Activated T-cell treated with anti-CD3 and anti-CD28 coated beads for 24 hours (primary cell): ENCODE measurements around the gene DIAPH3.

Experiments used
- DNase-seq: peaks from one replicate; pipeline ENCODE4 v3.0.0-alpha.2; 2020; ENCODE audit warnings: low read depth

Gene DIAPH3

DNA sequence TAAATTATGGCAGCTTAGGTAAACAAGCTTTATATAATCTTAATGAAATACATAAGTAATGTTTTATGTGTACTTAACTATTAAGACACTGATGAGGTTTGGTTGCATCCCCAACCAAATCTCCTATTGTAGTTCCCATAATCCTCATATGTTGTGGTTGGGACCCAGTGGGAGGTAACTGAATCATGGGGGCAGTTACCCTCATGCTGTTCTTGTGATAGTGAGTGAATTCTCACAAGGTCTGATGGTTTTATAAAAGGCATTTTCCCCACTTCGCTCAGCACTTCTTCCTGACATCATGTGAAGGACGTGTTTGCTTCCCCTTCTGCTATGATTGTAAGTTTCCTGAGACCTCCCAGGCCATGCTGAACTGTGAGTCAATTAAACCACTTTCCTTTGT is 212.7 kb downstream of the DIAPH3 start:
- no peak for DNase-seq

DNA sequence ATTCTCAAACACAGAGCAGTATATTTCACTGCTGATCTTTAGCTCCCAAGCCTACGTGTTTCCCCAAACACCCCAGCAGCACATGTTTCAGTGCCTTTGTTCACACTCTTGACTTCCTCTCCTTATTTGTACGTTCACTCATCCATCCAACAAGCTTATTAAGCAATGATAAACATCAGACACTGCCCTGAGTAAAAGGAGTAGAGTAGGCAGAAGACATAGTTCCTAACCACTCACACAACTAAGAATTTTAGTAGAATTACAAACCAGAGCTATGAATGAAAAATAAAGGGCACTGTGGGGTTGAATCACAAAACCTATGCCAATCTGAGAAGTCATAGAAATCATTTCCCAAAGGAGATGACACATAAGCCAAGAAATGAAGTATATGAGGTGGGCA is 213.5 kb downstream of the DIAPH3 start:
- DNase-seq = no peak

GRCh38 chr13:59948686-59949085 is 215.0 kb downstream of the DIAPH3 start:
- DNase-seq = no peak

GRCh38 chr13:59946944-59947343 is 216.8 kb downstream of the DIAPH3 start:
- DNase-seq = no peak

- DNase-seq = no peak
Observed at GRCh38 chr13:59931621-59932020, 232.1 kb downstream of the DIAPH3 start.

DNA sequence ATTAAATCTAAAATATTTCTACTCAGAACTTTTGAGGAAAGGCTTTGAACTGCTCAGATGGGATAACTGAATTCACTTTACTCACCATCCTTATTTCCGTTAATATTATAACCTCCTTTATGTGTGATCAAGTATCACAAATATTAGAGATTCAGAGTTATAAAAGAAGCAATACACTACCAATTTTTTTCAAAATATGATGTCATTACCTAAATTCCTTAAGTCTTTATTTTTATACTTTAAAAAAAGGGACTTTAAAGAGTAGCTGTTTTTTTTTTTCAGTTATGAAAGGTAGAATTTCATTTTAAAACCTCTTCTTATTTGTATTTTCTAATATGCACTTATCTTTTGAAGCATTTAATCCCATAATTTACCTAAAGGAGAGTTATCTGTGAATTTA is 239.5 kb downstream of the DIAPH3 start:
- no peak for DNase-seq

DNA sequence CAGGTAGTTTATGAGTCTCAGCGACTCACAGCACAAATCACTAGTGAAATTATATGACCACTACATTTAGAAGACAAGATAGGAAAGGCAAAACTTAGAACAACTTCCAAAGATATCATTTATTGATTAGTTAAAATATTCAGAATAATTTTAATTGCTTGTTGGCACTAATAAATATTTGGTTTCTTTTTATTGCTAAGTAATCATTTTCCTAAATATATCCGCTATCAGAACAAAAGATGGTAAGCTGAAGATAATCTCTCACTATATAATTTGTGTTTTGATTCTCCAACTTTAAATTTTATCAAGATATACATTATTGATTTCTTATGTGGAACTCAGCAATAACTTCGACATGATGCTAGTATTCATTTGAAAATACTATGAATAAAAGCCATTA is 248.5 kb downstream of the DIAPH3 start:
- DNase-seq = no peak

DNA sequence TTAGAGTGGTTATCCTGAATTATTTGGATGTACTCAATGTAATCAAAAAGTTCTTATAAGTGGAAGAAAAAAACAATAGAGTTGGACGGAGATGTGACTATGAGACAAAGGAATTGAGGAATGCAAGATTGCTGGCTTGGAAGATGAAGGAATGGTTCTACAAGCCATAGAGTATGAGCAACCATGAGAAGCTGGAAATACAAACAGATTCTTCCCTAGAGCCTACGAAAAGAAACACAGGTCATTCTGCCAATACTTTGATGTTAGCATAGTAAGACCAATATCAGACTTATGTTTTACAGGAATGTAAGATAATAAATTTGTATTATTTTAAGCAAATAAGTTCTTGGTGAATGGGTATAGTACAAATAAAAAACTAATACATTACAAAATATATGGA is 249.2 kb downstream of the DIAPH3 start:
- no peak for DNase-seq

DNA sequence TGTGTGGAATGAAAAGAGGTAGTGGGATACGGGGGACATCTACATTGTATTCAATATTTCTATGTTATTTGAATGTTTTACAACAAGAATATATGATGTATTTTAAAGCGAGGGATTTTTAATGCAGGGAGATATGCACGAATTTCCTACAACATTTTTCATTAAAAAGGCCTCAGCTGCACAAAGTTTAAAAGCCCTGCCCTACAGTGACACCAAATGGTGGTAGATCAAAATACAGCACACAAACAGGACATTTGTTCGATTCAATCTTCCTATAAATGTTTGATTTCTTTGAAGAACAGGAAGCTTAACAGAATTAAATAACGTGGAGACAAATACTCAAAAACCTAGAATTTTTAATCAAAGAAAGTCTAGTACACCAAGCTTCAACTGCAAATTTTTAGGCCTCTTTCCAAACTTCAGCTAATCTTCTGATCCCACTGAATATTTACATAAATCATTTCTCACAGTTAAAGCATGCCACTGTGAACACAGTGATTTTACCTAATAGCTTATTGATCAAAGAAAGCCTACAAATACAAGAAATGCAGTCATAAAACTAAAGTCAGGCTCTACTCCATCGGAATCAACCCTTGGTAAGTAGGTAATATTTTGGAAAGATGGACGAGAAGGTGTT is 257.2 kb downstream of the DIAPH3 start:
- no peak for DNase-seq

DNA sequence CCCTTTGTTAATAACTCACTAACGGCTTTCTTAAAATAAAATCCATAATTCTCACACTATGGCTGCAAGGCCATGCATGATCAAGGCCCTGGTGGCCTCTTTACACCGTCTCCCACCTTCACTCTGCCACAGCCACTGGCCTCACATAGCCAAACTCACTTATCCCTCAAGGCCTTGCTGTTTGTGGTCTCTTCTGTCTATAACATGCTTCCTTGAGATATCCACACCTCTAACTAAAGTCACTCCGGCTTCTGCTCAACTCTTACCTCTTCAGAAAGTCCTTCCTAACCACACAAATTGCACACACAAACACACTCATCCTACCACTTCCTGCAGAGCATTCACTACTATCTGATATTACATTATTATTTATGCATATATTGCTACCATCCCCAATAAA is 262.5 kb downstream of the DIAPH3 start:
- DNase-seq = no peak

DNA sequence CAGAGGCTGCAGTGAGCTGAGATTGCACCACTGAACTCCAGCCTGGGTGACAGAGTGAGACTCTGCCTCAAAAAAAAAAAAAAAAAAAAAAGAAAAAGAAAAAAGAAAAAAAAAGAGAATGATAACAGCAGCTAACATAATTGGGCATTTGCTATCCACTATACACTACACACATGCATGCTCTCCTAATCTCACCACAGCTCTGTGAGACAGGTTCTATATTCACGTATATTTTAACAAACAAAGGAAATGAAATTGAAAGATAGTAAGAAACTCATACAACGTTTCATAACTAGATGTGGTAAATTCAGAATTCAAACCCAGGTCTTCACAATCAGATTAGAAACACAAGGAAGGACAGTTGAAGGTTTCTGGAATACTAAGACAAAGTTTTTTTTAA is 265.7 kb downstream of the DIAPH3 start:
- DNase-seq = no peak

GRCh38 chr13:59893266-59893665 is 270.5 kb downstream of the DIAPH3 start:
- no peak for DNase-seq

- DNase-seq = no peak
Observed at GRCh38 chr13:59891053-59891452, 272.7 kb downstream of the DIAPH3 start.

DNA sequence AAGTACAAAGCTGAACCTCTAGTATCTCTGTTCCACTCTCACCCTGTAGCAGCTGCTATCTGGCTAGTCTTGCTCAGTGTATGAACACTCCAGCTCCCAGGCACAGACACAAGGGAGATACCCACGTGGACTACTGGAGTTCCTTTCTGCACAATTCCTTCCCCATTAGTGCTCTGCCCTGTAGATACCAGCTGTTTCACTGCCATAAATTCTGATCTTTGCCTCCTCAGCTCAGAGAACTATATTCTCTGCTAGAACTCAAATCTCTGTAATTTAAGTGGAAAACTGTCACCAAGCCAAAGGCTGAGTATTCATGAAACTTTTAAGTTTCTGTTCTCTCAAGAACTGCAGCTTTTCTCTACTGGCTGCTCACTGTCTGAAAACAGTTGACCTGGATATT is 273.7 kb downstream of the DIAPH3 start:
- no peak for DNase-seq

GRCh38 chr13:59888408-59888807 is 275.3 kb downstream of the DIAPH3 start:
- no peak for DNase-seq

DNA sequence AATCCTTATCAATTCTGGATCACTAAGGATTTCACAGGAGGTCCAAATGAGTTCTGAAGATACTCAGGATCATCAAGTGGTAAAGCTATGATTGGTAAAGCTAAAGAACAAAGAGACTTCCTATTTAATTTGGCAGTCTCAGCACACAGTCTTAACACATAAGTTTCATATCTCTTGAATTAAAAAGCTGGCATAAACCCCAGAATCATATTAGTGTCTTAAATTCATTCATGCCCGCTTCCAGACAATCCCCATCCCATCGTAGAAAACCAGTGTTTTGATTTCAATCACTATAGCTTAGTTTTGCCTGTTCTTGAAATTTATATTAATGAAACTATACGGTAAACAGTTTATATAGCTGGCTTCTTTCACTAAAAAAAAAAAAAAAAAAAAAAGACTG is 278.7 kb downstream of the DIAPH3 start:
- no peak for DNase-seq

DNA sequence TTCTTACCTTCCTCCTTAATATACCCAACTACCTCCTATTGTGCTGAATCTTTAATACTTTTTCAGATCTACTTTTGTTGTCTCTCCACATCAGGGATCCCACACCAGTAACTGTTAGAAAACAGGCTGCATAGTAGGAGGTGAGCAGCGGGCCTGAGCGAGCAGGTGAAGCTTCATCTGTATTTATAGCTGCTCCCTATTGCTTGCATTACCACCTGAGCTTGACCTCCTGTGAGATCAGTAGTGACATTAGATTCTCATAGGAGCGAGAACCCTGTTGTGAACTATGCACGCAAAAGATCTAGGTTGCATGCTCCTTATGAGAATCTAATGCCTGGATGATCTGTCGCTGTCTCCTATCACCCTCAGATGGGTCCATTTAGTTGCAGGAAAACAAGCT is 279.8 kb downstream of the DIAPH3 start:
- DNase-seq = no peak

DNA sequence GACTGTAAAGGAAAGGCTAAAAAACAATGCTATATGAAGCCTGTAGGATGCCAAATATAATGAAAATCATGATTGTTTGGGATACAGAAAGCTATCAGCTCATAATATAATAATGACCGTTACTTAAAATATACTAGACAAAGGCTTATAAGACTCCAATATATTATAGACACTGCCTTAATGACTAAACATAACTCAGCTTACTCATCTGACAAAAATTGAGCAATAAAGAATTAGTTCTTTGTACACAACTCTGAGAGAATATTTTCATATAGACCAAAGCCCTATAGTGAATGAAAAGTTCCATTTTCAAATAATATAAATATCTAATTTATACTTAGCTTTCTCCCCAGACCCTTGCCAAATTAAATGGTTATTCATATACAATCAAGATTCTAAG is 283.3 kb downstream of the DIAPH3 start:
- DNase-seq = no peak

GRCh38 chr13:59879281-59879680 is 284.4 kb downstream of the DIAPH3 start:
- no peak for DNase-seq

DNA sequence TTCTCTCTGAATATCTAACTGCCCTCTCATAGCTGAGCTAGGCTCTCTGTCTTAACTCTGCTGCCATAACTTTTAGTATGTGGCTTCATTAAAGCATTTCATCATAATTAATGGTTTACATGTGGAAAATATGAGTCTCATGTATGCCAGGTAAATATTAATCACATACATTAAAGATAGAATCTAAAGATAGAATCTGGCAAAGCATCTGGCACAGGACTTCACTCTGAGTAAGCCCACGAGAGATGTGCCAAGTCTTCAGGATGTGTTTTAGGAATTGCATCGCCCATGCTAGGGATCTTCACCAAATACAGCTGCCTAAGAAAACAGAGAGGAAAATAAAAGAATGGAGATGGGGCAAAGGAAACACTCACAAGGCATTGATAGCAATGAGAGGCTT is 285.8 kb downstream of the DIAPH3 start:
- no peak for DNase-seq

- DNase-seq = no peak
Observed at GRCh38 chr13:59874973-59875372, 288.8 kb downstream of the DIAPH3 start.

DNA sequence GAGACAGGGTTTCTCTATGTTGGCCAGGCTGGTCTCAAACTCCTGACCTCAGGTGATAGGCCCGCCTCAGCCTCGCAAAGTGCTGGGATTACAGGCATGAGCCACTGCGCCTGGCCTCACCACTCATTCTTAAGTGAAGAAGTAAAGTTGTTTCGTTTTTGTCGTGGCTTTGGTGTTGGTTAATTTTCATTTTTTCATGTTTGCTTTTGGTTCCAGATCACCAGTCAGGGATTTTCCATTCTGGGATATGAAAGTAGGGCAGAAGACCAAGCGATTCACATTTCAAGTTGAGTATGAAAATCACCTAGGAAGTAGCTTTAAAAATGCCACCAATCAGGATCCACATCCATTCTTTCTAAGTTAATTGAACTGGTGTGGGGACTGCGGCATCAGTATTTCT is 289.9 kb downstream of the DIAPH3 start:
- no peak for DNase-seq

- DNase-seq = no peak
Observed at GRCh38 chr13:59873309-59873708, 290.4 kb downstream of the DIAPH3 start.

GRCh38 chr13:59867867-59868266 is 295.9 kb downstream of the DIAPH3 start:
- no peak for DNase-seq

DNA sequence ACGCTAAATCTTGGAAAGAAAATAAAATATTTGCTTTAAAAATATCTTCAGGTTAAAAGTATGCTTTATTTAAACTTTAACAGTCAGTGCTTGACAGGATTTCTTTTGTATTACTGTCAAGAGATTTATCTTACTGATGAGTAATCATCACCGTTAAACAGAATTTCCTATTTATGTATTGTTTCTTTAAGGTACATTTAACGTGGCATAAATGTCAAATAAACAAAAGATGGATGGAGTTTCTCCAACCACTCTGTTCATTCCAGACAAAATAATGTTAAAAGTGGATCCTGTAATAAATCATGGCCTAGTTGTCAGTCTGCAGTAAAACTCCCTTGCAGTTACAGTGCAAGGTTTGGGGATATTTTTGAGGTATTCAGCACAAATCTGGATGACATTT is 298.3 kb downstream of the DIAPH3 start:
- DNase-seq = no peak
